SU-DHL-6 (cell line): ENCODE measurements around the gene NXPH4.

Experiments
- H2AFZ ChIP-seq: fragments of 200-600 bp; sonication (generic); 2 replicates; pipeline ENCODE4 v1.6.1; 2014; ENCODE audit warnings: low read depth, mild to moderate bottlenecking, moderate library complexity, mixed read lengths, antibody characterized with exemption, low read length; ENCODE audit not compliant: severe bottlenecking
- H3F3A ChIP-seq: fragments of 200-600 bp; shearing (Covaris generic); 2 replicates; pipeline ENCODE4 v1.6.0; 2016; ENCODE audit warnings: antibody characterized with exemption, mild to moderate bottlenecking; ENCODE audit not compliant: insufficient read depth
- H3K27ac ChIP-seq: fragments of 200-600 bp; sonication (generic); 2 replicates; pipeline ENCODE4 v1.5.1; 2016; ENCODE audit warnings: low read depth, mild to moderate bottlenecking, low read length, moderate library complexity, mixed read lengths
- H3K27me3 ChIP-seq: fragments of 200-600 bp; sonication (generic), shearing (Covaris generic); 2 replicates; pipeline ENCODE4 v1.6.0; 2014; ENCODE audit warnings: mild to moderate bottlenecking, low read length
- H3K36me3 ChIP-seq: fragments of 200-600 bp; sonication (generic); 2 replicates; pipeline ENCODE4 v1.6.1; 2014; ENCODE audit warnings: mild to moderate bottlenecking, low read length, mixed read lengths
- H3K4me2 ChIP-seq: fragments of 300-600, 200-600 bp; shearing (Covaris generic), sonication (generic); 2 replicates; pipeline ENCODE4 v1.6.0; 2014; ENCODE audit warnings: low read length, low read depth, mild to moderate bottlenecking; ENCODE audit not compliant: poor library complexity, severe bottlenecking
- H3K4me3 ChIP-seq: fragments of 200-600 bp; sonication (generic); 2 replicates; pipeline ENCODE4 v1.5.1; 2014; ENCODE audit warnings: antibody characterized with exemption, low read length, mild to moderate bottlenecking, mixed read lengths; ENCODE audit not compliant: insufficient read depth, poor library complexity, severe bottlenecking
- H3K79me2 ChIP-seq: fragments of 200-600 bp; sonication (generic); 2 replicates; pipeline ENCODE4 v1.6.1; 2014; ENCODE audit warnings: mild to moderate bottlenecking, low read length, moderate library complexity; ENCODE audit not compliant: insufficient read depth
- H3K9ac ChIP-seq: fragments of 200-600 bp; sonication (generic); 2 replicates; pipeline ENCODE4 v1.7.0; 2014; ENCODE audit warnings: mild to moderate bottlenecking, low read length
- H3K9me2 ChIP-seq: fragments of 200-600 bp; sonication (generic); replicated peaks from 2 replicates; pipeline ENCODE4 v1.6.1; 2014; ENCODE audit warnings: low read length; ENCODE audit not compliant: insufficient read depth
- H3K9me3 ChIP-seq: fragments of 200-600 bp; sonication (generic); 2 replicates; pipeline ENCODE4 v1.6.1; 2014; ENCODE audit warnings: low read length, mixed read lengths; ENCODE audit not compliant: insufficient read depth
- H4K20me1 ChIP-seq: fragments of 200-600 bp; sonication (generic); 2 replicates; pipeline ENCODE4 v1.6.1; 2014; ENCODE audit warnings: low read depth, mild to moderate bottlenecking, antibody characterized with exemption, low read length, moderate library complexity, mixed read lengths
- CTCF ChIP-seq: fragments of 200-600 bp; sonication (generic); IDR thresholded peaks from one replicate; pipeline ENCODE4 v1.5.1; 2017; ENCODE audit warnings: antibody characterized with exemption, mild to moderate bottlenecking, low read length, moderate library complexity; ENCODE audit not compliant: insufficient read depth, poor library complexity, severe bottlenecking
- EZH2phosphoT487 ChIP-seq: fragments of 200-600 bp; sonication (generic), shearing (Covaris generic); conservative IDR thresholded peaks from 2 replicates; pipeline ENCODE4 v1.6.1; 2018; ENCODE audit warnings: mild to moderate bottlenecking, antibody characterized with exemption, low read length, moderate library complexity, mixed read lengths

Gene NXPH4

DNA sequence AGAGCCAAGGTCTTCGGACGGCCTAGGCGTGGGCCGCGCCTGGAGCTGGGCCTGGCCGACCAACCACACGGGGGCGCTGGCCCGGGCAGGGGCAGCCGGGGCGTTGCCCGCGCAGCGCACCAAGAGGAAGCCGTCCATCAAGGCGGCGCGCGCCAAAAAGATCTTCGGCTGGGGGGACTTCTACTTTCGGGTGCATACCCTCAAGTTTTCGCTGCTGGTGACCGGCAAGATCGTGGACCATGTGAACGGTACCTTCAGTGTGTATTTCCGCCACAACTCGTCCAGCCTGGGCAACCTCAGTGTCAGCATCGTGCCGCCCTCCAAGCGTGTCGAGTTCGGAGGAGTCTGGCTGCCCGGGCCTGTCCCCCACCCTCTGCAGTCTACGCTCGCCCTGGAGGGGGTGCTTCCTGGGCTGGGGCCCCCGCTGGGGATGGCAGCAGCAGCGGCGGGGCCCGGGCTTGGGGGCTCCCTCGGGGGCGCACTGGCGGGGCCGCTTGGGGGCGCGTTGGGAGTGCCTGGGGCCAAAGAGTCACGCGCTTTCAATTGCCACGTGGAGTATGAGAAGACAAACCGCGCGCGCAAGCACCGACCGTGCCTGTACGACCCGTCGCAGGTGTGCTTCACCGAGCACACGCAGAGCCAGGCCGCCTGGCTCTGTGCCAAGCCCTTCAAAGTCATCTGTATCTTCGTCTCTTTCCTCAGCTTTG, 8.5 kb downstream of the NXPH4 start:
- Histone ChIP-seq H4K20me1 (no peaks in the 10 kb centered on the region), H3K9me2 (no peaks in the 10 kb centered on the region), H3K4me2 (peak overlapping the region; percentile 49), H3K9me3 (no peaks in the 10 kb centered on the region), H3F3A (peaks cover 34% of the 10 kb centered on the region), H3K36me3 (no peaks in the 10 kb centered on the region), H2AFZ (no peak overlapping the region), H3K27me3 (no peaks in the 10 kb centered on the region), H3K79me2 (peaks cover 7% of the 10 kb centered on the region), H3K4me3 (no peak overlapping the region), H3K27ac (peak overlapping the region; percentile 90), H3K9ac (peak overlapping the region; percentile 40; the same call in 1 of the 2 replicates)
- TF ChIP-seq EZH2phosphoT487 (no peak), CTCF (peak; percentile 59)

DNA sequence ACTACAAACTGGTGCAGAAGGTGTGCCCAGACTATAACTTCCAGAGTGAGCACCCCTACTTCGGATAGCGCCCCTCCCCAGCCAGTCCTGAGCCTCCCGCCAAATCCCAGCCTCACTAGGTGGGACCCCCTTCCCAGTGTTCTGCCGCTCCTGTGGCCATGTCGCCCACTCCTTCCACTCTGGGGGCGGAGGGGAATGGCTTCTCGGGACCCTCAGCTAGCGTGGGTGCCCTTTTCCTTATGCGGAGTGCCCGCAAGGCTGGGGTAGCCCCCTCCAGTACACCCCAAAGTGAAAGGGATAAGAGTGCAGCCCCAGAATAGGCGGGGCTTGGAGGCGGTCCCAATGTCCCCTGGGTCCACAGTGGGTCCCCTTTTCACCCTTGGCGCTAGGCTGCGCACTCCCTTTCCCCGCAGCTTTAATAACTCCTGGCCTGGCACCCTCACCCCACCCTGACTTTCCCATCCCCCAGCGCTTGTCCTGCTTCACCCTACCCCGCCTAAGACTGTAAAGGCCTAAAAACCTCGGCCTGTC, 9.2 kb downstream of the NXPH4 start:
- Histone ChIP-seq H3K27me3 (no peaks in the 10 kb centered on the region), H3K36me3 (peaks cover 2% of the 10 kb centered on the region; the same call in 1 of the 2 replicates), H4K20me1 (no peaks in the 10 kb centered on the region; the same call in 1 of the 2 replicates), H3K9me3 (no peaks in the 10 kb centered on the region), H3F3A (peaks cover 34% of the 10 kb centered on the region), H3K4me3 (no peak overlapping the region), H3K9me2 (no peaks in the 10 kb centered on the region), H3K9ac (peak overlapping the region; percentile 40), H3K27ac (peak overlapping the region; percentile 90), H3K79me2 (peaks cover 13% of the 10 kb centered on the region), H2AFZ (no peak overlapping the region), H3K4me2 (peak overlapping the region; percentile 49)
- no peak for TF ChIP-seq CTCF
- TF ChIP-seq EZH2phosphoT487, result no peak

DNA sequence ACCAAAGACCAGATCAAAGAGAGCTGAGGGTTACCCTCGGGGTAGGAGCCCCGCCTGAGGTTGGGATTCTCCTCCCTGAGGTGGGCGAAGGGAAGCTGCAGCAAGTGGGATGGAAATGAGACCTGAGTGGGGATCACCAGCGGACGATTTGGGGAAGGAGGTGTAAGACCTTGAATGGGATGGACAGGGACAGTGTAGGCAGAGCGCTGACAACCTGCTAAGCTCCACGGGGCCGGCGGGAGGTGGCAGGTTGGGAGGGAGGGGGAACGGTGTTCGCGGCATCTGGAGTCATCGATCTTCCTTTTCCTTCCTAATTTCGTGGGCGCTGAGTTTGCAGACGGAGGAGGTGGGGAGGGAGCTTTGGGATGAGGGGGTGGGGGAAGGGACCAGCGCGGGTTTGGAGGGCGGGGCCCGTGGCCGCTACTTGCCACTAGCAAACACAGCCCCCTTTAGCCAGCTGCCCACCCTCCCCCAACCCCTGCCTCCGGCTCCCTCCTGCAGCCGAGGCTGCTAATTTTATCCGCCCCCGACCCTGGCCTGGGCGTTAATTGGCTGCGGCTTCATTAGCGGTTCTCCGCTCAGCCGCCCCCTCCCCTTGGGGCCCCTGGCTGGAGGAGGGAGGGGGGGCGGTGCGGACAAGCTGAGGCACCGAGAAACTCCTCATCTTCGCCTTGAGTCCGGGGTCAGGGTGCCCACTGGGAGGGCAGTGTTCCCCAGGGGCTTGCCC, 10.2 kb downstream of the NXPH4 start:
- Histone ChIP-seq H3K27ac (peak overlapping the region; percentile 90), H3K79me2 (peaks cover 23% of the 10 kb centered on the region), H3K9ac (peak overlapping the region; percentile 40), H3K9me3 (no peaks in the 10 kb centered on the region), H3K27me3 (no peaks in the 10 kb centered on the region), H3K4me2 (peak overlapping the region; percentile 49), H4K20me1 (no peaks in the 10 kb centered on the region; the same call in 1 of the 2 replicates), H3K36me3 (peaks cover 8% of the 10 kb centered on the region), H3K9me2 (no peaks in the 10 kb centered on the region), H3K4me3 (peak overlapping the region; percentile 26), H3F3A (peaks cover 34% of the 10 kb centered on the region), H2AFZ (no peak overlapping the region)
- no peak for TF ChIP-seq EZH2phosphoT487
- TF ChIP-seq CTCF, result no peak
